ENCODE measurements around the gene ZNF407. TPM values are rescaled to one million over a fixed set of nuclear protein-coding genes. Genes with fewer than 3 reads are reported as not detected.

ZNF407 gene
- total and polyA plus RNA-seq, 2 experiments from 2014 or later, result 2.1 to 10.4 TPM

GRCh38 chr18:74959216-74959615, 361.5 kb downstream of the ZNF407 start (continued):
- TF ChIP-seq ZNF462 (CRISPR knock-in tag; IDR thresholded peaks at IDR 0.05), result no peak
- TF ChIP-seq CREB1 (CRISPR knock-in tag; IDR thresholded peaks at IDR 0.05; ENCODE audit: low read depth), result no peak

- no peaks in the 10 kb centered on the region for H3K27me3 ChIP-seq (ENCODE audit: insufficient read depth)
- no peaks in the 10 kb centered on the region for H3K9me2 ChIP-seq (ENCODE audit: insufficient read depth)
- no peaks in the 10 kb centered on the region for H3K36me3 Mint-ChIP-seq (ENCODE audit: low read depth)
- peaks cover 5% of the 10 kb centered on the region; the same call in 1 of the 3 replicates for H3K9me3 Mint-ChIP-seq
- no peak for DNase-seq (ENCODE audit: low spot score)
- no peak overlapping the region for H3K4me3 ChIP-seq
- peaks cover 11% of the 10 kb centered on the region for H3K4me1 Mint-ChIP-seq
- H4K20me1 ChIP-seq (replicated peaks; ENCODE audit: insufficient read depth), result no peaks in the 10 kb centered on the region
- H3F3A ChIP-seq (replicated peaks; ENCODE audit: low read depth), result no peaks in the 10 kb centered on the region
- H3K27ac Mint-ChIP-seq, result no peak overlapping the region
- no peak overlapping the region for H3K27ac ChIP-seq (ENCODE audit: low read depth)
- peaks cover 2% of the 10 kb centered on the region for H3K27me3 Mint-ChIP-seq (ENCODE audit: insufficient read depth, low read depth, poor library complexity)
- H3K4me1 ChIP-seq (ENCODE audit: insufficient read depth), result no peaks in the 10 kb centered on the region
- no peak for ATAC-seq
- H3K79me2 ChIP-seq (replicated peaks; ENCODE audit: insufficient read depth), result no peaks in the 10 kb centered on the region
- TF ChIP-seq JUNB (IDR thresholded peaks at IDR 0.05; ENCODE audit: unreplicated experiment), result no peak
- TF ChIP-seq NANOG (IDR thresholded peaks at IDR 0.05; ENCODE audit: borderline replicate concordance), result no peak
- TF ChIP-seq ZNF114 (CRISPR knock-in tag; IDR thresholded peaks at IDR 0.05), result no peak
- no peak for TF ChIP-seq ZNF331 (CRISPR knock-in tag; IDR thresholded peaks at IDR 0.05; ENCODE audit: low read depth)
- no peak for TF ChIP-seq ETS1 (IDR thresholded peaks at IDR 0.05)
- TF ChIP-seq ZNF462 (CRISPR knock-in tag; IDR thresholded peaks at IDR 0.05), result no peak
- no peak overlapping the region for H2AFZ ChIP-seq
- H3K36me3 ChIP-seq (ENCODE audit: insufficient read depth), result no peaks in the 10 kb centered on the region
- no peak overlapping the region for H3K4me2 ChIP-seq
- H3K4me3 Mint-ChIP-seq, result no peak overlapping the region
These were observed 363.9 kb downstream of the ZNF407 start for GRCh38 chr18:74961596-74961995.
